ENCODE results near the gene GPR39. TPM values are rescaled to one million over a fixed set of nuclear protein-coding genes. Genes with fewer than 3 reads are reported as not detected.

GPR39 gene
- total RNA-seq, 1 experiment from 2014 or later = 0.50 TPM

GRCh38 chr2:132515010-132515409 lies 98.4 kb downstream of the GPR39 start:
- Histone ChIP-seq H2BK120ac (ENCODE audit: low read depth, low read length, poor library complexity, severe bottlenecking) (no peak overlapping the region), H2AK5ac (ENCODE audit: insufficient read length, low read length) (no peak overlapping the region), H2BK5ac (ENCODE audit: insufficient read length, low read length) (no peak overlapping the region), H3T11ph (ENCODE audit: low read length) (no peak overlapping the region), H3K79me1 (ENCODE audit: insufficient read depth, low read depth, low read length, poor library complexity, severe bottlenecking) (no peaks in the 10 kb centered on the region), H2BK15ac (ENCODE audit: low read depth, low read length) (no peak overlapping the region), H3K23ac (ENCODE audit: insufficient read length, low read depth, low read length) (no peak overlapping the region), H3K9me3 (ENCODE audit: control insufficient read depth, low read depth, low read length) (no peaks in the 10 kb centered on the region), H3K79me2 (ENCODE audit: insufficient read depth, low read length) (no peaks in the 10 kb centered on the region), H4K5ac (ENCODE audit: insufficient read length, low read depth, low read length) (no peak overlapping the region), H4K8ac (replicated peaks; ENCODE audit: insufficient read length, low read depth, low read length) (no peak overlapping the region), H2BK12ac (ENCODE audit: insufficient read length, low read depth, low read length) (no peak overlapping the region), H3K56ac (ENCODE audit: insufficient read length, low read depth, low read length) (no peak overlapping the region), H3K4ac (ENCODE audit: low read depth, low read length) (no peak overlapping the region), H3K18ac (ENCODE audit: insufficient read length, low read depth, low read length) (no peak overlapping the region), H3K4me1 (ENCODE audit: insufficient read depth, low read length) (no peaks in the 10 kb centered on the region), H2AFZ (ENCODE audit: low read length) (no peak overlapping the region), H3K14ac (ENCODE audit: insufficient read depth, low read length) (no peak overlapping the region), H3K27me3 (ENCODE audit: insufficient read depth, low read length) (no peaks in the 10 kb centered on the region), H3K23me2 (ENCODE audit: insufficient read length, low read depth, low read length, poor library complexity, severe bottlenecking) (no peaks in the 10 kb centered on the region), H4K20me1 (ENCODE audit: control insufficient read depth, insufficient read depth, insufficient read length) (no peaks in the 10 kb centered on the region), H3K27ac (ENCODE audit: insufficient read length, low read depth, low read length) (no peak overlapping the region), H3K9ac (ENCODE audit: extremely low read depth, insufficient read length, low read length) (no peak overlapping the region), H3K4me2 (ENCODE audit: insufficient read depth, insufficient read length, low read length) (no peak overlapping the region), H2BK20ac (ENCODE audit: low read depth, low read length, poor library complexity, severe bottlenecking) (no peak overlapping the region), H4K91ac (ENCODE audit: insufficient read length, low read depth, low read length) (no peak overlapping the region)
- no peaks in the 10 kb centered on the region for H3K36me3 Mint-ChIP-seq (ENCODE audit: insufficient read depth in 1 of 3, low read depth in 3 of 3)
- no CpG with 5 or more reads among the region's 2 CpGs for WGBS (ENCODE audit: extremely low coverage, insufficient read length, low lambda C conversion rate)
- no peaks in the 10 kb centered on the region; the same call in 1 of the 2 replicates for H3K27me3 Mint-ChIP-seq (ENCODE audit: low read depth)
- H3K9me3 Mint-ChIP-seq = no peaks in the 10 kb centered on the region
- no peak overlapping the region for H3K27ac Mint-ChIP-seq
- no peak overlapping the region for H3K4me3 Mint-ChIP-seq
- TF ChIP-seq CTCF (conservative IDR thresholded peaks at IDR 0.05) = no peak
- no peak for DNase-seq
- H3K4me1 Mint-ChIP-seq = no peaks in the 10 kb centered on the region

Data from H9 (cell line).